HCT116 (cell line): ENCODE results near the gene HBG2. TPM values are rescaled to one million over a fixed set of nuclear protein-coding genes. Genes with fewer than 3 reads are reported as not detected.
"Not testable (repeated sequence)": the region's sequence is repeated elsewhere in the genome, so short reads cannot be mapped to it uniquely, and the experiment has no call there.

Experiments used
- ATAC-seq: fragments of 200-7000 bp; cut with Tn5 transposase; 2 replicates; pipeline ENCODE4 v1.9.1; 2020; ENCODE audit warnings: mild to moderate bottlenecking, moderate library complexity
- BruUV-seq: library from RNA; stranded (reverse); fragments of 400-500 nt; replicated peaks from 2 replicates; lab custom pipeline; 2021; lab: Mats Ljungman, UMichigan
- CTCF ChIA-PET: fragments of 300-600 bp; sonication (Branson Sonifier 250); formaldehyde crosslinking; loops from one replicate; lab custom pipeline; 2021; ENCODE audit warnings: antibody characterized with exemption; lab: Charles Lee
- POLR2A ChIA-PET: fragments of 300-600, 350-600 bp; sonication (Branson Sonifier 250); formaldehyde crosslinking; loops from one replicate; lab custom pipeline; 2021; ENCODE audit warnings: antibody characterized with exemption; lab: Charles Lee
- RAD21 ChIA-PET, 2 experiments: fragments of 300-600 bp; sonication (Branson Sonifier 250); formaldehyde crosslinking; loops; one replicate each; lab custom pipeline; 2023; ENCODE audit warnings: low total read pairs in 2 of 2; ENCODE audit not compliant: uncharacterized antibody in 2 of 2, unreplicated experiment in 2 of 2, low non-redundant PET in 1 of 2; lab: Charles Lee
- DNase-seq: peaks from one replicate; pipeline ENCODE4 v3.0.0-alpha.2; 2010; ENCODE audit warnings: low read depth, low spot score
- H2AFZ ChIP-seq: fragments of 200-600 bp; shearing (Covaris generic), sonication (generic); 2 replicates; pipeline ENCODE4 v1.6.1; 2017; ENCODE audit warnings: low read depth, mixed run types, mixed read lengths, antibody characterized with exemption, low read length; ENCODE audit not compliant: poor library complexity, severe bottlenecking
- H3K27ac ChIP-seq: 2 replicates; pipeline ENCODE4 v1.5.1; 2012; ENCODE audit warnings: low read depth, low read length
- H3K27me3 ChIP-seq: fragments of 200-600 bp; sonication (generic); 2 replicates; pipeline ENCODE4 v1.6.1; 2016; ENCODE audit warnings: mixed run types, low read length, mixed read lengths; ENCODE audit not compliant: insufficient read depth
- H3K36me3 ChIP-seq, 2 experiments: fragments of 200-500 bp in 1 of 2; fragments of 200-600 bp in 1 of 2; sonication (Bioruptor generic) in 1 of 2; sonication (generic) in 1 of 2; 2 replicates each; pipeline versions ENCODE4 v1.5.1 to v1.6.1; 2014 to 2016; ENCODE audit warnings: low read length in 2 of 2, inconsistent platforms in 1 of 2, mixed read lengths in 1 of 2, mixed run types in 1 of 2; ENCODE audit not compliant: insufficient read depth in 2 of 2, control insufficient read depth in 1 of 2
- H3K4me1 ChIP-seq, 2 experiments: fragments of 200-600 bp in 1 of 2; sonication (generic) in 1 of 2; 2 replicates each; pipeline versions ENCODE4 v1.5.1 to v1.6.1; 2012 to 2017; ENCODE audit warnings: low read length in 2 of 2, inconsistent platforms in 1 of 2, mild to moderate bottlenecking in 1 of 2, mixed read lengths in 1 of 2, mixed run types in 1 of 2, moderate library complexity in 1 of 2; ENCODE audit not compliant: insufficient read depth in 2 of 2, control insufficient read depth in 1 of 2
- H3K4me2 ChIP-seq: fragments of 200-600 bp; sonication (generic); 2 replicates; pipeline ENCODE4 v1.6.1; 2017; ENCODE audit warnings: mixed run types, low read length, mixed read lengths
- H3K4me3 ChIP-seq, 2 experiments: fragments of 200-600 bp in 1 of 2; sonication (generic) in 1 of 2; replicated peaks in 1 of 2; 2 replicates each; pipeline ENCODE4 v1.5.1; 2011 to 2016; ENCODE audit warnings: low read length in 2 of 2, control low read depth in 1 of 2, low read depth in 1 of 2, mild to moderate bottlenecking in 1 of 2, mixed read lengths in 1 of 2, mixed run types in 1 of 2
- H3K79me2 ChIP-seq: fragments of 200-600 bp; sonication (generic); 2 replicates; pipeline ENCODE4 v1.6.1; 2017; ENCODE audit warnings: mild to moderate bottlenecking, mixed run types, low read length, moderate library complexity, mixed read lengths; ENCODE audit not compliant: insufficient read depth
- H3K9ac ChIP-seq: fragments of 200-600 bp; sonication (generic); 2 replicates; pipeline ENCODE4 v1.6.1; 2016; ENCODE audit warnings: low read length, mixed read lengths
- H3K9me2 ChIP-seq: fragments of 200-600 bp; sonication (generic), shearing (Covaris generic); 2 replicates; pipeline ENCODE4 v1.6.1; 2017; ENCODE audit warnings: mixed run types, mild to moderate bottlenecking, moderate library complexity; ENCODE audit not compliant: insufficient read depth
- H3K9me3 ChIP-seq, 2 experiments: fragments of 200-500 bp in 1 of 2; fragments of 200-600 bp in 1 of 2; sonication (Bioruptor generic) in 1 of 2; sonication (generic) in 1 of 2; 2 replicates each; pipeline ENCODE4 v1.6.1; 2014 to 2017; ENCODE audit warnings: low read length in 2 of 2, mixed read lengths in 2 of 2, inconsistent platforms in 1 of 2, low read depth in 1 of 2, mild to moderate bottlenecking in 1 of 2, mixed run types in 1 of 2, moderate library complexity in 1 of 2; ENCODE audit not compliant: control insufficient read depth in 1 of 2, insufficient read depth in 1 of 2
- H4K20me1 ChIP-seq: fragments of 200-600 bp; sonication (generic), shearing (Covaris generic); 2 replicates; pipeline ENCODE4 v1.6.1; 2017; ENCODE audit warnings: mixed run types, mild to moderate bottlenecking, moderate library complexity; ENCODE audit not compliant: insufficient read depth
- ELF1 ChIP-seq: IDR thresholded peaks from 2 replicates; pipeline ENCODE4 v1.6.1; 2012; ENCODE audit warnings: low read depth, borderline replicate concordance
- SIN3A ChIP-seq: IDR thresholded peaks from 2 replicates; pipeline ENCODE4 v1.6.1; 2012; ENCODE audit warnings: low read depth
- ZNF274 ChIP-seq: fragments of 200-500 bp; sonication (Bioruptor generic); IDR thresholded peaks from 2 replicates; pipeline ENCODE4 v1.6.1; 2014; ENCODE audit warnings: mild to moderate bottlenecking, low read depth, low read length, inconsistent platforms
- intact Hi-C: fragments of 100-400 bp; cut with micrococcal nuclease; formaldehyde crosslinking; loops from 2 replicates; pipeline ENCODE4 v1.10.0; 2022
- total RNA-seq: library from RNA; stranded (reverse); gene quantifications from one replicate; pipeline ENCODE4 v1.2.1, GENCODE V29; 2021; ENCODE audit not compliant: unreplicated experiment
- TF ChIP-seq, protein P1 (sequence below): IDR thresholded peaks from 2 replicates; pipeline ENCODE4 v1.6.1; 2012

HBG2 gene
- total RNA-seq, 1 experiment from 2014 or later, result 48.1 TPM

GRCh38 chr11:5257296-5257695 is 2.7 kb upstream of the HBG2 start:
- Histone ChIP-seq H3K79me2 (no peaks in the 10 kb centered on the region), H4K20me1 (no peaks in the 10 kb centered on the region), H3K4me3 (no peak overlapping the region), H3K9ac (no peak overlapping the region), H3K4me1 (no peaks in the 10 kb centered on the region), H3K9me2 (no peaks in the 10 kb centered on the region), H3K9me3 (no peaks in the 10 kb centered on the region), H3K27me3 (peaks cover 2% of the 10 kb centered on the region; the same call in 1 of the 2 replicates), H3K27ac (no peak overlapping the region), H2AFZ (no peak overlapping the region), H3K36me3 (no peaks in the 10 kb centered on the region; a peak in 2 of 4 replicates), H3K4me2 (no peak overlapping the region)
- no peak for DNase-seq
- ChIA-PET CTCF (no interaction called here), POLR2A (no interaction called here), RAD21 (no interaction called here)
- no TSS peak for BruUV-seq
- no peak for TF ChIP-seq ELF1
- TF ChIP-seq SIN3A, result no peak
- TF ChIP-seq, protein P1, sequence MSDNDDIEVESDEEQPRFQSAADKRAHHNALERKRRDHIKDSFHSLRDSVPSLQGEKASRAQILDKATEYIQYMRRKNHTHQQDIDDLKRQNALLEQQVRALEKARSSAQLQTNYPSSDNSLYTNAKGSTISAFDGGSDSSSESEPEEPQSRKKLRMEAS, result no peak
- TF ChIP-seq ZNF274, result no peak
- no peak for ATAC-seq
- intact Hi-C loops, result no loop called here

GRCh38 chr11:5254023-5254422 is 558 bp downstream of the HBG2 start:
- H3K9me3 ChIP-seq, DNase-seq, H3K27ac ChIP-seq, intact Hi-C loops, H2AFZ ChIP-seq, H3K36me3 ChIP-seq, H3K79me2 ChIP-seq, H3K9me2 ChIP-seq, CTCF ChIA-PET, H3K4me2 ChIP-seq, RAD21 ChIA-PET, POLR2A ChIA-PET, H3K4me1 ChIP-seq, BruUV-seq, ATAC-seq, H4K20me1 ChIP-seq, H3K4me3 ChIP-seq, H3K9ac ChIP-seq: not testable (repeated sequence)
- H3K27me3 ChIP-seq, result peaks cover 13% of the 10 kb centered on the region; the same call in 1 of the 2 replicates

- H3K36me3 ChIP-seq, H3K27ac ChIP-seq, H2AFZ ChIP-seq, POLR2A ChIA-PET, H3K9ac ChIP-seq, CTCF ChIA-PET, H3K79me2 ChIP-seq, H3K9me2 ChIP-seq, H3K4me2 ChIP-seq, RAD21 ChIA-PET, H3K9me3 ChIP-seq, BruUV-seq, DNase-seq, H3K4me1 ChIP-seq, intact Hi-C loops, ATAC-seq, H4K20me1 ChIP-seq, H3K4me3 ChIP-seq: not testable (repeated sequence)
- peaks cover 13% of the 10 kb centered on the region; the same call in 1 of the 2 replicates for H3K27me3 ChIP-seq
Observed at GRCh38 chr11:5253440-5253839, 1.1 kb downstream of the HBG2 start.
